ENCODE results near the gene MINDY4B. TPM values are rescaled to one million over a fixed set of nuclear protein-coding genes. Genes with fewer than 3 reads are reported as not detected.

The MINDY4B gene
- polyA plus RNA-seq (2014; cell fraction: cytosol; rRNA removed): not detected in 2 replicates
- not detected in 2 replicates for polyA plus RNA-seq (2014; cell fraction: nucleus; rRNA removed)

- DNase-seq (ENCODE audit: low spot score): no peak
Observed at GRCh38 chr3:150905339-150905738, at the start of gene MINDY4B. Gene MINDY4B, minus strand, starts transcription at chr3:150905439. Its CDS starts 0 bp downstream, at chr3:150905439.

- DNase-seq (ENCODE audit: low spot score): no peak
Observed at GRCh38 chr3:150951923-150952322, 46.7 kb upstream of the MINDY4B start.

- DNase-seq (ENCODE audit: low spot score): no peak
Observed at GRCh38 chr3:150945226-150946032, 40.2 kb upstream of the MINDY4B start.

GRCh38 chr3:150942221-150942620 lies 37.0 kb upstream of the MINDY4B start:
- no peak for DNase-seq (ENCODE audit: low spot score)

GRCh38 chr3:150936693-150937092 lies 31.5 kb upstream of the MINDY4B start:
- DNase-seq (ENCODE audit: low spot score): no peak

GRCh38 chr3:150933473-150933995 lies 28.3 kb upstream of the MINDY4B start:
- DNase-seq (ENCODE audit: low spot score): no peak

GRCh38 chr3:150931745-150932144 lies 26.5 kb upstream of the MINDY4B start:
- DNase-seq (ENCODE audit: low spot score): no peak

- DNase-seq (ENCODE audit: low spot score): no peak
Observed at GRCh38 chr3:150930839-150931238, 25.6 kb upstream of the MINDY4B start.

- DNase-seq (ENCODE audit: low spot score): no peak
Observed at GRCh38 chr3:150928234-150928633, 23.0 kb upstream of the MINDY4B start.

GRCh38 chr3:150926328-150926727 lies 21.1 kb upstream of the MINDY4B start:
- DNase-seq (ENCODE audit: low spot score): no peak

- peak; percentile 44 for DNase-seq (ENCODE audit: low spot score)
Observed at GRCh38 chr3:150925751-150926201, 20.5 kb upstream of the MINDY4B start.

- peak; percentile 40 for DNase-seq (ENCODE audit: low spot score)
Observed at GRCh38 chr3:150922611-150923010, 17.4 kb upstream of the MINDY4B start.

GRCh38 chr3:150921209-150921608 lies 16.0 kb upstream of the MINDY4B start:
- no peak for DNase-seq (ENCODE audit: low spot score)

GRCh38 chr3:150920236-150920635 lies 15.0 kb upstream of the MINDY4B start:
- DNase-seq (ENCODE audit: low spot score): no peak

GRCh38 chr3:150917951-150918350 lies 12.7 kb upstream of the MINDY4B start:
- no peak for DNase-seq (ENCODE audit: low spot score)

GRCh38 chr3:150913133-150913922 lies 8.1 kb upstream of the MINDY4B start:
- DNase-seq (ENCODE audit: low spot score): no peak

GRCh38 chr3:150912501-150912900 lies 7.3 kb upstream of the MINDY4B start:
- no peak for DNase-seq (ENCODE audit: low spot score)

- DNase-seq (ENCODE audit: low spot score): no peak
Observed at GRCh38 chr3:150911771-150912170, 6.5 kb upstream of the MINDY4B start.

GRCh38 chr3:150906461-150906860 lies 1.2 kb upstream of the MINDY4B start:
- no peak for DNase-seq (ENCODE audit: low spot score)

- DNase-seq (ENCODE audit: low spot score): no peak
Observed at GRCh38 chr3:150905746-150906145, 507 bp upstream of the MINDY4B start.

GRCh38 chr3:150902988-150903387 lies 2.3 kb downstream of the MINDY4B start:
- no peak for DNase-seq (ENCODE audit: low spot score)

- DNase-seq (ENCODE audit: low spot score): no peak
Observed at GRCh38 chr3:150901793-150902192, 3.4 kb downstream of the MINDY4B start.

Measured in SK-N-DZ (cell line).